K562 (cell line): ENCODE measurements around the gene S1PR1. TPM values are rescaled to one million over a fixed set of nuclear protein-coding genes. Genes with fewer than 3 reads are reported as not detected.

ENCODE experiments used
- ATAC-seq: fragments of 200-7000 bp; cut with Tn5 transposase; 3 replicates; pipeline ENCODE4 v1.9.1; 2020; ENCODE audit warnings: moderate library complexity
- BruUV-seq: library from RNA; stranded (reverse); fragments of 400-500 nt; replicated peaks from 2 replicates; lab custom pipeline; 2021; lab: Mats Ljungman, UMichigan
- CTCF ChIA-PET: fragments of 300-600 bp; formaldehyde crosslinking; extraction: SDS; loops from one replicate; lab custom pipeline; 2021; ENCODE audit warnings: low intra/inter-chr PET ratio; lab: Yijun Ruan, JAX
- POLR2A ChIA-PET: fragments of 300-600, 350-650 bp; sonication (Branson Sonifier 250); formaldehyde crosslinking; extraction: SDS; loops from one replicate; lab custom pipeline; 2021; ENCODE audit warnings: antibody characterized with exemption, inconsistent platforms; lab: Yijun Ruan, JAX
- DNase-seq, 4 experiments: peaks; one replicate each; pipeline versions ENCODE4 v3.0.0 to v3.0.0-alpha.2; 2011 to 2018; ENCODE audit warnings: low spot score in 3 of 4, mixed read lengths in 3 of 4; ENCODE audit errors: extremely low read depth in 1 of 4
- FAIRE-seq: peaks from 2 replicates; lab custom pipeline; 2011; peaks lifted over from hg19 to GRCh38; lab: Jason Lieb, UNC
- H2AFZ ChIP-seq: 2 replicates; pipeline ENCODE4 v1.6.0; 2011; ENCODE audit warnings: low read depth, low read length, control low read depth, inconsistent platforms
- H3K27ac ChIP-seq: fragments of 200-600 bp; 3 replicates; pipeline ENCODE4 v1.8.0; 2011; ENCODE audit warnings: low read depth, mild to moderate bottlenecking, control low read depth, inconsistent platforms, low read length, moderate library complexity, mixed read lengths; ENCODE audit errors: extremely low read depth
- H3K27me3 ChIP-seq, 2 experiments: fragments of 300-600 bp in 1 of 2; 2 replicates in 1 of 2; 3 replicates in 1 of 2; pipeline versions ENCODE4 v1.6.0 to v1.8.0; 2011; ENCODE audit warnings: inconsistent platforms in 2 of 2, low read length in 2 of 2, mild to moderate bottlenecking in 1 of 2, mixed read lengths in 1 of 2, moderate library complexity in 1 of 2; ENCODE audit not compliant: control insufficient read depth in 2 of 2, insufficient read depth in 2 of 2
- H3K36me3 ChIP-seq: fragments of 300-600 bp; 3 replicates; pipeline ENCODE4 v1.8.0; 2011; ENCODE audit warnings: mild to moderate bottlenecking, low read length, inconsistent platforms; ENCODE audit not compliant: control insufficient read depth, insufficient read depth
- H3K4me1 ChIP-seq, 2 experiments: fragments of 200-600 bp in 1 of 2; replicated peaks in 1 of 2; 2 replicates in 1 of 2; 3 replicates in 1 of 2; pipeline versions ENCODE4 v1.5.1 to v1.8.0; 2011; ENCODE audit warnings: inconsistent platforms in 2 of 2, low read length in 2 of 2, mild to moderate bottlenecking in 1 of 2, mixed read lengths in 1 of 2, moderate library complexity in 1 of 2; ENCODE audit not compliant: control insufficient read depth in 2 of 2, insufficient read depth in 2 of 2
- H3K4me2 ChIP-seq: 2 replicates; pipeline ENCODE4 v1.6.1; 2011; ENCODE audit warnings: low read length, control low read depth, inconsistent platforms, mixed read lengths; ENCODE audit not compliant: insufficient read depth
- H3K4me3 ChIP-seq: fragments of 200-600 bp; sonication (generic), shearing (Covaris generic); 2 replicates; pipeline ENCODE4 v1.5.1; 2016; ENCODE audit warnings: control low read depth, inconsistent platforms
- H3K79me2 ChIP-seq: fragments of 200-600 bp; 3 replicates; pipeline ENCODE4 v1.8.0; 2011; ENCODE audit warnings: low read length, inconsistent platforms; ENCODE audit not compliant: control insufficient read depth, insufficient read depth
- H3K9ac ChIP-seq, 2 experiments: 2 replicates each; pipeline versions ENCODE4 v1.6.0 to v1.6.1; 2011; ENCODE audit warnings: low read depth in 2 of 2, low read length in 2 of 2, control low read depth in 1 of 2, inconsistent platforms in 1 of 2, mild to moderate bottlenecking in 1 of 2, mixed read lengths in 1 of 2; ENCODE audit not compliant: insufficient read depth in 1 of 2
- H3K9me1 ChIP-seq: one replicate; pipeline ENCODE4 v1.6.0; 2011; ENCODE audit warnings: inconsistent platforms, mild to moderate bottlenecking, low read length, moderate library complexity; ENCODE audit not compliant: control insufficient read depth, insufficient read depth
- H3K9me3 ChIP-seq: replicated peaks from 2 replicates; pipeline ENCODE4 v1.5.1; 2011; ENCODE audit warnings: low read depth, low read length, inconsistent platforms; ENCODE audit not compliant: control insufficient read depth, insufficient read depth
- H4K20me1 ChIP-seq: replicated peaks from 2 replicates; pipeline ENCODE4 v1.6.1; 2011; ENCODE audit warnings: low read length, inconsistent platforms, mixed read lengths; ENCODE audit not compliant: control insufficient read depth, insufficient read depth
- C11orf30 ChIP-seq: fragments of 450-650 bp; IDR thresholded peaks from 2 replicates; pipeline ENCODE4 v1.6.1; 2016; ENCODE audit warnings: low read depth, mild to moderate bottlenecking
- CSDE1 ChIP-seq, 2 experiments: fragments of 450-650 bp; IDR thresholded peaks; 2 replicates each; pipeline ENCODE4 v1.6.1; 2016; ENCODE audit warnings: mild to moderate bottlenecking in 1 of 2
- DPF2 ChIP-seq: fragments of 450-650 bp; IDR thresholded peaks from 2 replicates; pipeline ENCODE4 v1.6.1; 2016
- FOXA3 ChIP-seq, 2 experiments: fragments of 450-650 bp in 1 of 2; sonication (generic) in 1 of 2; formaldehyde crosslinking; IDR thresholded peaks in 1 of 2; conservative IDR thresholded peaks in 1 of 2; 2 replicates each; pipeline versions ENCODE4 v1.4.0 to v1.8.0; 2020 to 2022; ENCODE audit warnings: mild to moderate bottlenecking in 2 of 2, missing genetic modification reagents in 1 of 2
- HNRNPL ChIP-seq: fragments of 200-400 bp; formaldehyde crosslinking; IDR thresholded peaks from 2 replicates; pipeline ENCODE4 v1.6.1; 2017; ENCODE audit warnings: low read depth, mild to moderate bottlenecking, low read length
- RBM14 ChIP-seq: fragments of 200-400 bp; formaldehyde crosslinking; IDR thresholded peaks from 2 replicates; pipeline ENCODE4 v1.6.1; 2018; ENCODE audit warnings: low read depth, mild to moderate bottlenecking, low read length, moderate library complexity, borderline replicate concordance; ENCODE audit not compliant: insufficient read depth
- ZNF134 ChIP-seq: fragments of 250-450 bp; sonication (Bioruptor Pico); conservative IDR thresholded peaks from 2 replicates; pipeline ENCODE4 v1.4.0; 2020
- in situ Hi-C: fragments of 300-500 bp; cut with MboI; formaldehyde crosslinking; loops from 4 replicates; pipeline ENCODE4 v1.15.0; 2018; ENCODE audit warnings: inconsistent platforms, mixed read lengths
- intact Hi-C: fragments of 100-400 bp; cut with micrococcal nuclease; formaldehyde crosslinking; loops from 2 replicates; pipeline ENCODE4 v1.14.2; 2022
- polyA plus RNA-seq, 8 experiments: library from polyadenylated mRNA; depleted of rRNA in 4 of 8; stranded (reverse) in 5 of 8; unstranded in 3 of 8; fragments of >200 nt; fragmentation: Nextera tagmentation in 2 of 8; fragmentation: Illumina TruSeq in 1 of 8; extraction: Ambion mirVana in 2 of 8; extraction: Trizol in 1 of 8; gene quantifications; 2 replicates each; pipeline versions ENCODE4 v1.2.1 to v1.2.3, GENCODE V29; 2011 to 2014; ENCODE audit warnings: inconsistent platforms in 1 of 8, missing spikeins in 1 of 8
- total RNA-seq, 7 experiments: library from RNA; depleted of rRNA in 6 of 7; stranded (reverse); fragments of >200 nt in 6 of 7; fragmentation: Illumina TruSeq in 2 of 7; extraction: Trizol in 2 of 7; gene quantifications; 2 replicates each; pipeline versions ENCODE4 v1.2.1 to v1.2.3, GENCODE V29; 2011 to 2021; ENCODE audit warnings: low replicate concordance in 1 of 7
- TF ChIP-seq, protein P1 (sequence below): fragments of 450-650 bp; formaldehyde crosslinking; conservative IDR thresholded peaks from 2 replicates; pipeline ENCODE4 v1.4.0; 2022; ENCODE audit warnings: mild to moderate bottlenecking, missing genetic modification characterization
- TF ChIP-seq, protein P2 (sequence below): fragments of 450-650 bp; formaldehyde crosslinking; IDR thresholded peaks from 2 replicates; pipeline ENCODE4 v1.4.0; 2022; ENCODE audit warnings: missing genetic modification characterization

Gene S1PR1
- total and polyA plus RNA-seq, 9 of the 15 experiments (the other 6 are each of a cell fraction or from before 2014, with no cell fraction given) = 0.22 to 1.2 (median 0.43) TPM

DNA sequence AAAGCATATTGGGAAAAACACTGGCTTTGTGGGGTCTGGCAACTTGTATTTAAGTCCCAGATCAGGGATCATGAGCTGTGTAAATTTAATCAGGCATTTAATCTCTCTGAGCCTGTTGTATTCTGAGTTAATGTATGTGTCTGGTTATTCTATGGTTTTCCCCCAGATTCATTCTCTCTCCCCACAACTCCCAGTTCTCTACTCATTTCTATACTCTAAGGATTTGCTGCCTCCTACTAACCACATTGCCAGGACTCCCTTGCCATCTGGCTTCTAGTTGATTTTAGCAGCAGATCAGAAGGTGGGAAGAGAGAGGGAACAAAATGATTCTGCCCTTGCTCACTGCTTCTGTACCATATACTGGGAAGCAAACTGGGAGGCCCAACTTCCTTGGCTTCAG, 31.4 kb upstream of the S1PR1 start:
- Histone ChIP-seq H3K4me1 (no peaks in the 10 kb centered on the region; a peak in 2 of 5 replicates), H3K9me3 (no peaks in the 10 kb centered on the region), H4K20me1 (no peaks in the 10 kb centered on the region), H3K27ac (no peak overlapping the region), H3K27me3 (no peaks in the 10 kb centered on the region), H3K9me1 (no peaks in the 10 kb centered on the region), H2AFZ (no peak overlapping the region), H3K9ac (no peak overlapping the region), H3K4me2 (no peak overlapping the region), H3K36me3 (no peaks in the 10 kb centered on the region), H3K4me3 (no peak overlapping the region), H3K79me2 (no peaks in the 10 kb centered on the region)
- intact Hi-C loops (no loop called here), in situ Hi-C loops (no loop called here)
- POLR2A ChIA-PET = interaction anchor here (1.0 to 1.4 kb wide), 2 partner anchors 9 to 180 kb away, joined by 3 to 4 read pairs; partner anchors contain the start of gene DPH5
- CTCF ChIA-PET = no interaction called here
- no TSS peak for BruUV-seq
- FAIRE-seq (no peak), DNase-seq (no peak), ATAC-seq (no peak)
- TF ChIP-seq FOXA3 (CRISPR knock-in tag; conservative IDR thresholded peaks at IDR 0.05 in 1 of 2, IDR thresholded peaks at IDR 0.05 in 1 of 2) (no peak), C11orf30 (no peak), HNRNPL (no peak), CSDE1 (IDR thresholded peaks at IDR 0.05) (no peak), ZNF134 (CRISPR knock-in tag) (no peak), RBM14 (no peak), DPF2 (no peak)
- TF ChIP-seq, protein P1, sequence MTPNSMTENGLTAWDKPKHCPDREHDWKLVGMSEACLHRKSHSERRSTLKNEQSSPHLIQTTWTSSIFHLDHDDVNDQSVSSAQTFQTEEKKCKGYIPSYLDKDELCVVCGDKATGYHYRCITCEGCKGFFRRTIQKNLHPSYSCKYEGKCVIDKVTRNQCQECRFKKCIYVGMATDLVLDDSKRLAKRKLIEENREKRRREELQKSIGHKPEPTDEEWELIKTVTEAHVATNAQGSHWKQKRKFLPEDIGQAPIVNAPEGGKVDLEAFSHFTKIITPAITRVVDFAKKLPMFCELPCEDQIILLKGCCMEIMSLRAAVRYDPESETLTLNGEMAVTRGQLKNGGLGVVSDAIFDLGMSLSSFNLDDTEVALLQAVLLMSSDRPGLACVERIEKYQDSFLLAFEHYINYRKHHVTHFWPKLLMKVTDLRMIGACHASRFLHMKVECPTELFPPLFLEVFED (CRISPR knock-in tag) = no peak
- TF ChIP-seq, protein P2, sequence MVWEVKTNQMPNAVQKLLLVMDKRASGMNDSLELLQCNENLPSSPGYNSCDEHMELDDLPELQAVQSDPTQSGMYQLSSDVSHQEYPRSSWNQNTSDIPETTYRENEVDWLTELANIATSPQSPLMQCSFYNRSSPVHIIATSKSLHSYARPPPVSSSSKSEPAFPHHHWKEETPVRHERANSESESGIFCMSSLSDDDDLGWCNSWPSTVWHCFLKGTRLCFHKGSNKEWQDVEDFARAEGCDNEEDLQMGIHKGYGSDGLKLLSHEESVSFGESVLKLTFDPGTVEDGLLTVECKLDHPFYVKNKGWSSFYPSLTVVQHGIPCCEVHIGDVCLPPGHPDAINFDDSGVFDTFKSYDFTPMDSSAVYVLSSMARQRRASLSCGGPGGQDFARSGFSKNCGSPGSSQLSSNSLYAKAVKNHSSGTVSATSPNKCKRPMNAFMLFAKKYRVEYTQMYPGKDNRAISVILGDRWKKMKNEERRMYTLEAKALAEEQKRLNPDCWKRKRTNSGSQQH (CRISPR knock-in tag) = no peak
